Activated CD8-positive, alpha-beta memory T cell treated with anti-CD3 and anti-CD28 coated beads for 4 hours (primary cell): Measurements from ENCODE around the gene AXIN2.

ENCODE experiments used
- DNase-seq, 2 donors: peaks; one replicate each; pipeline ENCODE4 v3.0.0-alpha.2; 2020; ENCODE audit warnings: low read depth in 2 of 2

Gene AXIN2

GRCh38 chr17:65584604-65585521, 23.4 kb upstream of the AXIN2 start:
- no peak for DNase-seq

GRCh38 chr17:65583921-65584603, 22.6 kb upstream of the AXIN2 start:
- no peak for DNase-seq

GRCh38 chr17:65576939-65577338, 15.5 kb upstream of the AXIN2 start:
- DNase-seq: no peak

- no peak for DNase-seq
Measured at GRCh38 chr17:65573282-65573602, 11.8 kb upstream of the AXIN2 start.

- no peak for DNase-seq
Measured at GRCh38 chr17:65572581-65573281, 11.3 kb upstream of the AXIN2 start.

- no peak for DNase-seq
Measured at GRCh38 chr17:65572186-65572580, 10.7 kb upstream of the AXIN2 start.

GRCh38 chr17:65568918-65569317, 7.5 kb upstream of the AXIN2 start:
- DNase-seq: no peak

- DNase-seq: no peak
Measured at GRCh38 chr17:65567566-65567965, 6.1 kb upstream of the AXIN2 start.

- DNase-seq: no peak
Measured at GRCh38 chr17:65565559-65565958, 4.1 kb upstream of the AXIN2 start.

GRCh38 chr17:65564793-65565192, 3.3 kb upstream of the AXIN2 start:
- DNase-seq: no peak

GRCh38 chr17:65562206-65562531, 721 bp upstream of the AXIN2 start:
- DNase-seq: no peak

GRCh38 chr17:65560628-65561451, 608 bp downstream of the AXIN2 start:
- DNase-seq: peak; percentile 35 to 44

- no peak for DNase-seq
Measured at GRCh38 chr17:65559804-65560627, 1.4 kb downstream of the AXIN2 start.

- DNase-seq: no peak
Measured at GRCh38 chr17:65559461-65559803, 2.0 kb downstream of the AXIN2 start.

GRCh38 chr17:65558683-65559460, 2.6 kb downstream of the AXIN2 start:
- no peak for DNase-seq

- DNase-seq: no peak
Measured at GRCh38 chr17:65558311-65558682, 3.2 kb downstream of the AXIN2 start.

- DNase-seq: no peak
Measured at GRCh38 chr17:65557349-65558310, 3.8 kb downstream of the AXIN2 start.

GRCh38 chr17:65556910-65557348, 4.5 kb downstream of the AXIN2 start:
- DNase-seq: no peak
